PFSK-1 (cell line): Measurements from ENCODE around the gene FAM3B.

ENCODE experiments used
- POLR2AphosphoS5 ChIP-seq: IDR thresholded peaks from 2 replicates; pipeline ENCODE4 v1.6.1; 2012; ENCODE audit warnings: low read depth, mild to moderate bottlenecking, control low read depth, low read length, moderate library complexity
- TAF1 ChIP-seq: IDR thresholded peaks from 2 replicates; pipeline ENCODE4 v1.6.1; 2012; ENCODE audit warnings: low read length, control low read depth, borderline replicate concordance; ENCODE audit not compliant: insufficient read depth
- TF ChIP-seq, protein P1 (sequence below), 2 experiments: IDR thresholded peaks; 2 replicates each; pipeline versions ENCODE4 v1.6.1 to v1.8.0; 2011 to 2012; ENCODE audit warnings: low read depth in 2 of 2, low read length in 2 of 2, control low read depth in 1 of 2, inconsistent platforms in 1 of 2, mild to moderate bottlenecking in 1 of 2, moderate library complexity in 1 of 2; ENCODE audit not compliant: insufficient read depth in 1 of 2

DNA sequence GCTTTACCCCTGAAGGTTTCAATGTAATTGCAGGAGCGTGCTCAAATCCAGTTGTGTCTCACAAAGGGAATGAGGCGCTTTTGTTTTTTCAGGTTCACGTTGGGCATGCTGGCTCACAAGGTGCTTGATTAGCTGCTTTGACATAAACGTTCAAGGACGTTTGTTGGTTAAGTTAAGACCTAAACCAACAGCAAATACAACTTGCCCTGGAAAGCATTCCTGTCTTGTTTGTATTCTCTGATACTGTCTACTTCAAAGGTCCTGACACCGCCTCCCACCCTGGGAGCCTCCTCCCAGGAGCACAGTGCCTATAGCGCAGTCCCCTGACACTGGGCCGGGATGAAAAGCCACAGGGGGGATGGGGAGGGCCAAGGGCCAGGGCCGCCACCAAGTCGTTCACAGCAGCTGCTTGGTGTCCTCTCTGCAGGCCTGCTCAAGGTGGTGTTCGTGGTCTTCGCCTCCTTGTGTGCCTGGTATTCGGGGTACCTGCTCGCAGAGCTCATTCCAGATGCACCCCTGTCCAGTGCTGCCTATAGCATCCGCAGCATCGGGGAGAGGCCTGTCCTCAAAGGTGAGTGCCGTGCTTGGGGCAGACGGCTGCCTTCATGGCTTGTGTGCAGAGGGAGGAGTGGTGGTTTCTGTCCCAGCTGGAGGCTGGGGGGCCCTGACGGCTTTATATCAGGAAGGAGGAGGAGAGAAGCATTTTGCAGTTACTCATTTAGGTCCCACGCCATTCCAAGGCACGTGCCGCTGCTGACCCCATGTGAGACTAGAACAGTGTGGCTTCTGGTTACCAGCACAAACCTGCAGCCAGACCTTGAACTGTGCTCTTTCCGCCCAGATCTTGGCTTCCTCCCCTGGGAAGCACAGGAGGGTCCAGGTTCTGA, 6.1 kb downstream of the FAM3B start:
- no peak for TF ChIP-seq POLR2AphosphoS5
- no peak for TF ChIP-seq TAF1
- TF ChIP-seq, protein P1, sequence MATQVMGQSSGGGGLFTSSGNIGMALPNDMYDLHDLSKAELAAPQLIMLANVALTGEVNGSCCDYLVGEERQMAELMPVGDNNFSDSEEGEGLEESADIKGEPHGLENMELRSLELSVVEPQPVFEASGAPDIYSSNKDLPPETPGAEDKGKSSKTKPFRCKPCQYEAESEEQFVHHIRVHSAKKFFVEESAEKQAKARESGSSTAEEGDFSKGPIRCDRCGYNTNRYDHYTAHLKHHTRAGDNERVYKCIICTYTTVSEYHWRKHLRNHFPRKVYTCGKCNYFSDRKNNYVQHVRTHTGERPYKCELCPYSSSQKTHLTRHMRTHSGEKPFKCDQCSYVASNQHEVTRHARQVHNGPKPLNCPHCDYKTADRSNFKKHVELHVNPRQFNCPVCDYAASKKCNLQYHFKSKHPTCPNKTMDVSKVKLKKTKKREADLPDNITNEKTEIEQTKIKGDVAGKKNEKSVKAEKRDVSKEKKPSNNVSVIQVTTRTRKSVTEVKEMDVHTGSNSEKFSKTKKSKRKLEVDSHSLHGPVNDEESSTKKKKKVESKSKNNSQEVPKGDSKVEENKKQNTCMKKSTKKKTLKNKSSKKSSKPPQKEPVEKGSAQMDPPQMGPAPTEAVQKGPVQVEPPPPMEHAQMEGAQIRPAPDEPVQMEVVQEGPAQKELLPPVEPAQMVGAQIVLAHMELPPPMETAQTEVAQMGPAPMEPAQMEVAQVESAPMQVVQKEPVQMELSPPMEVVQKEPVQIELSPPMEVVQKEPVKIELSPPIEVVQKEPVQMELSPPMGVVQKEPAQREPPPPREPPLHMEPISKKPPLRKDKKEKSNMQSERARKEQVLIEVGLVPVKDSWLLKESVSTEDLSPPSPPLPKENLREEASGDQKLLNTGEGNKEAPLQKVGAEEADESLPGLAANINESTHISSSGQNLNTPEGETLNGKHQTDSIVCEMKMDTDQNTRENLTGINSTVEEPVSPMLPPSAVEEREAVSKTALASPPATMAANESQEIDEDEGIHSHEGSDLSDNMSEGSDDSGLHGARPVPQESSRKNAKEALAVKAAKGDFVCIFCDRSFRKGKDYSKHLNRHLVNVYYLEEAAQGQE (IDR thresholded peaks at IDR 0.05; ENCODE audit: insufficient read depth in 1 of 2, low read depth in 2 of 2, low read length in 2 of 2) = no peak
